A673 (cell line): ENCODE measurements around the gene SUMO3. TPM values are rescaled to one million over a fixed set of nuclear protein-coding genes. Genes with fewer than 3 reads are reported as not detected.

ENCODE experiments used
- BruUV-seq: library from RNA; stranded (reverse); fragments of 400-500 nt; replicated peaks from 2 replicates; lab custom pipeline; 2021; lab: Mats Ljungman, UMichigan
- CTCF ChIA-PET: fragments of 300-600 bp; sonication (Branson Sonifier 250); formaldehyde crosslinking; loops from one replicate; lab custom pipeline; 2022; ENCODE audit warnings: antibody characterized with exemption; lab: Charles Lee
- POLR2A ChIA-PET: fragments of 300-600 bp; sonication (Branson Sonifier 250); formaldehyde crosslinking; loops from one replicate; lab custom pipeline; 2022; ENCODE audit warnings: antibody characterized with exemption; ENCODE audit not compliant: low non-redundant PET; lab: Charles Lee
- DNase-seq: peaks from one replicate; pipeline ENCODE4 v3.0.0-alpha.2; 2015; ENCODE audit warnings: low spot score
- H3K27ac ChIP-seq: fragments of 200-600 bp; sonication (generic); 2 replicates; pipeline ENCODE4 v1.5.1; 2016; ENCODE audit warnings: mixed run types, low read depth, mild to moderate bottlenecking, mixed read lengths, antibody characterized with exemption, low read length; ENCODE audit not compliant: poor library complexity, severe bottlenecking
- H3K27me3 ChIP-seq: fragments of 200-600 bp; sonication (generic); replicated peaks from 2 replicates; pipeline ENCODE4 v1.6.1; 2017; ENCODE audit warnings: mixed run types, low read depth, mild to moderate bottlenecking, mixed read lengths, antibody characterized with exemption, low read length; ENCODE audit not compliant: insufficient read depth, poor library complexity
- H3K36me3 ChIP-seq: fragments of 200-600 bp; sonication (generic); 2 replicates; pipeline ENCODE4 v1.6.1; 2016; ENCODE audit warnings: mixed run types, mild to moderate bottlenecking, mixed read lengths, antibody characterized with exemption, low read length; ENCODE audit not compliant: insufficient read depth, poor library complexity, severe bottlenecking
- H3K4me1 ChIP-seq: fragments of 200-600 bp; sonication (generic); 2 replicates; pipeline ENCODE4 v1.6.1; 2017; ENCODE audit warnings: mixed run types, mild to moderate bottlenecking, mixed read lengths, antibody characterized with exemption, low read length; ENCODE audit not compliant: insufficient read depth, poor library complexity, severe bottlenecking
- H3K4me3 ChIP-seq: fragments of 200-600 bp; sonication (generic); 2 replicates; pipeline ENCODE4 v1.5.1; 2016; ENCODE audit warnings: low read depth, mixed run types, mild to moderate bottlenecking, mixed read lengths, low read length; ENCODE audit not compliant: poor library complexity, severe bottlenecking
- H3K9me3 ChIP-seq: fragments of 200-600 bp; sonication (generic); 2 replicates; pipeline ENCODE4 v1.6.1; 2016; ENCODE audit warnings: mixed run types, low read depth, mild to moderate bottlenecking, mixed read lengths, antibody characterized with exemption, low read length; ENCODE audit not compliant: poor library complexity, severe bottlenecking
- CTCF ChIP-seq: fragments of 300-800, 200-600 bp; sonication (generic); conservative IDR thresholded peaks from 2 replicates; pipeline ENCODE4 v1.5.1; 2017; ENCODE audit warnings: low read depth, mild to moderate bottlenecking, antibody characterized with exemption, low read length, moderate library complexity, mixed read lengths
- EZH2 ChIP-seq: fragments of 200-600 bp; sonication (generic); IDR thresholded peaks from 2 replicates; pipeline ENCODE4 v1.6.1; 2017; ENCODE audit warnings: borderline replicate concordance, low read depth, mild to moderate bottlenecking, mixed read lengths, antibody characterized with exemption, low read length; ENCODE audit not compliant: poor library complexity, severe bottlenecking
- intact Hi-C: fragments of 100-400 bp; cut with micrococcal nuclease; formaldehyde crosslinking; loops from one replicate; pipeline ENCODE4 v1.10.0; 2022; ENCODE audit not compliant: unreplicated experiment
- total RNA-seq: library from RNA; stranded (reverse); gene quantifications from 2 replicates; pipeline ENCODE4 v1.2.3, GENCODE V29; 2021

Gene SUMO3
- total RNA-seq, 1 experiment from 2014 or later: 132 TPM

- Histone ChIP-seq H3K4me1 (no peaks in the 10 kb centered on the region), H3K36me3 (peaks cover 37% of the 10 kb centered on the region), H3K27me3 (no peaks in the 10 kb centered on the region), H3K4me3 (no peak overlapping the region), H3K27ac (peak overlapping the region; percentile 55), H3K9me3 (no peaks in the 10 kb centered on the region)
- DNase-seq: no peak
- no peak for TF ChIP-seq CTCF
- no peak for TF ChIP-seq EZH2
- BruUV-seq: no TSS peak
- ChIA-PET CTCF (no interaction called here), POLR2A (no interaction called here)
- intact Hi-C loops: no loop called here
Observed at GRCh38 chr21:44767834-44768831, 49.7 kb downstream of the SUMO3 start.

GRCh38 chr21:44766818-44767354, 51.0 kb downstream of the SUMO3 start:
- TF ChIP-seq CTCF (no peak), EZH2 (no peak)
- no peaks in the 10 kb centered on the region for H3K27me3 ChIP-seq
- POLR2A ChIA-PET: no interaction called here
- no peaks in the 10 kb centered on the region for H3K4me1 ChIP-seq
- CTCF ChIA-PET: no interaction called here
- H3K36me3 ChIP-seq: peaks cover 25% of the 10 kb centered on the region
- intact Hi-C loops: no loop called here
- DNase-seq: no peak
- BruUV-seq: no TSS peak
- no peak overlapping the region for H3K4me3 ChIP-seq
- H3K9me3 ChIP-seq: no peaks in the 10 kb centered on the region
- no peak overlapping the region for H3K27ac ChIP-seq

GRCh38 chr21:44766014-44766817, 51.6 kb downstream of the SUMO3 start:
- BruUV-seq: no TSS peak
- POLR2A ChIA-PET: no interaction called here
- CTCF ChIA-PET: no interaction called here
- TF ChIP-seq EZH2 (no peak), CTCF (no peak)
- no peak overlapping the region for H3K4me3 ChIP-seq
- H3K4me1 ChIP-seq: no peaks in the 10 kb centered on the region
- DNase-seq: no peak
- H3K9me3 ChIP-seq: no peaks in the 10 kb centered on the region
- intact Hi-C loops: no loop called here
- H3K36me3 ChIP-seq: peaks cover 18% of the 10 kb centered on the region
- no peaks in the 10 kb centered on the region for H3K27me3 ChIP-seq
- no peak overlapping the region for H3K27ac ChIP-seq
